PC-3 (cell line): ENCODE results near the gene SRP14. TPM values are rescaled to one million over a fixed set of nuclear protein-coding genes. Genes with fewer than 3 reads are reported as not detected.

Experiments used
- ATAC-seq: fragments of 200-7000 bp; cut with Tn5 transposase; 2 replicates; pipeline ENCODE4 v1.9.1; 2020; ENCODE audit warnings: mild to moderate bottlenecking, moderate library complexity
- BruUV-seq: library from RNA; stranded (reverse); fragments of 400-500 nt; replicated peaks from 2 replicates; lab custom pipeline; 2021; lab: Mats Ljungman, UMichigan
- CTCF ChIA-PET: fragments of 300-600 bp; sonication (Branson Sonifier 250); formaldehyde crosslinking; loops from one replicate; lab custom pipeline; 2022; ENCODE audit warnings: antibody characterized with exemption; lab: Charles Lee
- POLR2A ChIA-PET: fragments of 300-600 bp; sonication (Branson Sonifier 250); formaldehyde crosslinking; loops from one replicate; lab custom pipeline; 2022; ENCODE audit warnings: antibody characterized with exemption; ENCODE audit not compliant: unreplicated experiment; lab: Charles Lee
- DNase-seq: peaks from one replicate; pipeline ENCODE4 v3.0.0-alpha.2; 2015
- H2AFZ ChIP-seq: fragments of 300-600 bp; sonication (generic); 2 replicates; pipeline ENCODE4 v1.6.0; 2016; ENCODE audit warnings: antibody characterized with exemption, low read length
- H3F3A ChIP-seq: fragments of 300-600 bp; sonication (generic); one replicate; pipeline ENCODE4 v1.6.0; 2017; ENCODE audit warnings: antibody characterized with exemption, low read length, control low read depth, mild to moderate bottlenecking; ENCODE audit not compliant: unreplicated experiment
- H3K27ac ChIP-seq: fragments of 300-600 bp; sonication (generic); 2 replicates; pipeline ENCODE4 v1.5.1; 2016; ENCODE audit warnings: mild to moderate bottlenecking, low read length
- H3K27me3 ChIP-seq: fragments of 300-600 bp; sonication (generic); 2 replicates; pipeline ENCODE4 v1.6.1; 2016; ENCODE audit warnings: low read length, mixed read lengths
- H3K36me3 ChIP-seq: fragments of 300-600 bp; sonication (generic); 2 replicates; pipeline ENCODE4 v1.6.1; 2016; ENCODE audit warnings: low read depth, mixed run types, low read length, mixed read lengths
- H3K4me1 ChIP-seq: fragments of 300-600 bp; sonication (generic); 2 replicates; pipeline ENCODE4 v1.5.1; 2016; ENCODE audit warnings: low read length; ENCODE audit not compliant: insufficient read depth
- H3K4me2 ChIP-seq: fragments of 300-600 bp; sonication (generic); 2 replicates; pipeline ENCODE4 v1.6.0; 2016; ENCODE audit warnings: low read length
- H3K4me3 ChIP-seq: fragments of 300-600 bp; sonication (generic); 2 replicates; pipeline ENCODE4 v1.5.1; 2016; ENCODE audit warnings: mild to moderate bottlenecking, low read length, mixed read lengths
- H3K79me2 ChIP-seq: fragments of 300-600 bp; sonication (generic); 2 replicates; pipeline ENCODE4 v1.6.1; 2017; ENCODE audit warnings: low read length, mixed read lengths
- H3K9ac ChIP-seq: fragments of 300-600 bp; sonication (generic); 2 replicates; pipeline ENCODE4 v1.6.0; 2016; ENCODE audit warnings: mild to moderate bottlenecking, low read length
- H3K9me2 ChIP-seq: fragments of 300-600 bp; sonication (generic); replicated peaks from 2 replicates; pipeline ENCODE4 v1.6.1; 2016; ENCODE audit warnings: mixed run types, low read length, mixed read lengths
- H3K9me3 ChIP-seq: fragments of 300-600 bp; sonication (generic); 2 replicates; pipeline ENCODE4 v1.6.1; 2016; ENCODE audit warnings: low read length, mixed read lengths
- H4K20me1 ChIP-seq: fragments of 300-600 bp; sonication (generic); 2 replicates; pipeline ENCODE4 v1.6.1; 2016; ENCODE audit warnings: low read length, mixed read lengths
- CTCF ChIP-seq: fragments of 300-600 bp; sonication (generic); conservative IDR thresholded peaks from 2 replicates; pipeline ENCODE4 v1.5.1; 2017; ENCODE audit warnings: antibody characterized with exemption, low read depth, mild to moderate bottlenecking, low read length
- EZH2 ChIP-seq: fragments of 300-600 bp; sonication (generic); IDR thresholded peaks from one replicate; pipeline ENCODE4 v1.6.1; 2017; ENCODE audit warnings: antibody characterized with exemption, mild to moderate bottlenecking, low read length; ENCODE audit not compliant: unreplicated experiment
- EZH2phosphoT487 ChIP-seq: fragments of 300-600 bp; sonication (generic); IDR thresholded peaks from 2 replicates; pipeline ENCODE4 v1.6.1; 2018; ENCODE audit warnings: mild to moderate bottlenecking, antibody characterized with exemption, low read length, borderline replicate concordance
- intact Hi-C: fragments of 100-400 bp; cut with micrococcal nuclease; formaldehyde crosslinking; loops from 2 replicates; pipeline ENCODE4 v1.9.0; 2023
- total RNA-seq: library from RNA; depleted of rRNA; stranded (reverse); fragments of >200 nt; gene quantifications from 2 replicates; pipeline ENCODE4 v1.2.3, GENCODE V29; 2014

The SRP14 gene
- total RNA-seq, 1 experiment from 2014 or later, result 362 TPM

- Histone ChIP-seq H3K79me2 (no peaks in the 10 kb centered on the region), H3K27me3 (no peaks in the 10 kb centered on the region), H3K9me3 (peaks cover 11% of the 10 kb centered on the region; the same call in 1 of the 2 replicates), H3F3A (no peaks in the 10 kb centered on the region), H4K20me1 (no peaks in the 10 kb centered on the region), H3K9me2 (no peaks in the 10 kb centered on the region), H3K27ac (no peak overlapping the region), H3K36me3 (peaks cover 89% of the 10 kb centered on the region), H3K4me1 (peaks cover 8% of the 10 kb centered on the region; the same call in 1 of the 2 replicates), H3K9ac (no peak overlapping the region), H2AFZ (no peak overlapping the region), H3K4me3 (no peak overlapping the region), H3K4me2 (no peak overlapping the region)
- ChIA-PET CTCF (no interaction called here), POLR2A (no interaction called here)
- ATAC-seq, result no peak
- TF ChIP-seq EZH2, result no peak
- no peak for TF ChIP-seq CTCF
- TF ChIP-seq EZH2phosphoT487, result no peak
- no peak for DNase-seq
- no TSS peak for BruUV-seq
- intact Hi-C loops, result no loop called here
Measured at GRCh38 chr15:40010686-40011085, 28.3 kb downstream of the SRP14 start.

GRCh38 chr15:40008061-40008765 is 30.8 kb downstream of the SRP14 start:
- no peak overlapping the region for H2AFZ ChIP-seq
- H3K79me2 ChIP-seq, result no peaks in the 10 kb centered on the region
- TF ChIP-seq EZH2phosphoT487 (no peak), EZH2 (no peak), CTCF (no peak)
- BruUV-seq, result no TSS peak
- H3K4me1 ChIP-seq, result peaks cover 15% of the 10 kb centered on the region; the same call in 1 of the 2 replicates
- no peak for DNase-seq
- H3K27me3 ChIP-seq, result no peaks in the 10 kb centered on the region
- H3F3A ChIP-seq, result no peaks in the 10 kb centered on the region
- intact Hi-C loops, result no loop called here
- no peak for ATAC-seq
- no peaks in the 10 kb centered on the region for H3K9me2 ChIP-seq
- H3K4me2 ChIP-seq, result no peak overlapping the region
- H4K20me1 ChIP-seq, result no peaks in the 10 kb centered on the region
- H3K27ac ChIP-seq, result no peak overlapping the region
- H3K9me3 ChIP-seq, result 0 out of 2 replicates have a peak, but pooled peaks cover 2% of the 10 kb centered on the region
- no peak overlapping the region for H3K9ac ChIP-seq
- ChIA-PET POLR2A (interaction anchor here (0.6 to 0.8 kb wide), 2 partner anchors 58 to 613 kb away, joined by 3 to 4 read pairs; no protein-coding TSS in a partner anchor), CTCF (no interaction called here)
- no peak overlapping the region for H3K4me3 ChIP-seq
- H3K36me3 ChIP-seq, result peaks cover 74% of the 10 kb centered on the region

- ChIA-PET POLR2A (interaction anchor here (0.6 kb wide), 1 partner anchor 100 kb away, joined by 13 read pairs; no protein-coding TSS in a partner anchor), CTCF (no interaction called here)
- intact Hi-C loops, result no loop called here
Measured at GRCh38 chr15:40006646-40007045, 32.3 kb downstream of the SRP14 start.

More at GRCh38 chr15:40006646-40007045, 32.3 kb downstream of the SRP14 start:
- H3K27me3 ChIP-seq, result no peaks in the 10 kb centered on the region
- peaks cover 16% of the 10 kb centered on the region; the same call in 1 of the 2 replicates for H3K4me1 ChIP-seq
- H3K79me2 ChIP-seq, result no peaks in the 10 kb centered on the region
- H4K20me1 ChIP-seq, result no peaks in the 10 kb centered on the region
- DNase-seq, result no peak
- no peak overlapping the region for H3K4me3 ChIP-seq
- BruUV-seq, result no TSS peak
- no peaks in the 10 kb centered on the region for H3K9me2 ChIP-seq
- H3K9me3 ChIP-seq, result no peaks in the 10 kb centered on the region
- no peak overlapping the region for H3K4me2 ChIP-seq
- H2AFZ ChIP-seq, result no peak overlapping the region
- H3K9ac ChIP-seq, result no peak overlapping the region
- TF ChIP-seq CTCF (no peak), EZH2phosphoT487 (no peak), EZH2 (no peak)
- H3K36me3 ChIP-seq, result peaks cover 61% of the 10 kb centered on the region
- ATAC-seq, result no peak
- no peak overlapping the region for H3K27ac ChIP-seq
- H3F3A ChIP-seq, result no peaks in the 10 kb centered on the region
